IgD-negative memory B cell (primary cell): Measurements from ENCODE around the gene LSM14A. TPM values are rescaled to one million over a fixed set of nuclear protein-coding genes. Genes with fewer than 3 reads are reported as not detected.
A peak's percentile ranks its signal among the peaks of the same experiment; 100 is the strongest.
"Not testable (repeated sequence)": the region's sequence is repeated elsewhere in the genome, so short reads cannot be mapped to it uniquely, and the experiment has no call there.

ENCODE experiments used
- H3K27ac Mint-ChIP-seq, 3 donors: one replicate each; pipeline ENCODE4 v1.8.0; 2020 to 2022; ENCODE audit warnings: mild to moderate bottlenecking in 3 of 3, mixed read lengths in 3 of 3, moderate library complexity in 1 of 3
- H3K27me3 Mint-ChIP-seq: one replicate; pipeline ENCODE4 v1.8.0; 2021; ENCODE audit warnings: mixed read lengths
- H3K36me3 Mint-ChIP-seq: one replicate; pipeline ENCODE4 v1.8.0; 2020; ENCODE audit warnings: mild to moderate bottlenecking, mixed read lengths
- H3K4me1 Mint-ChIP-seq, 3 donors: one replicate each; pipeline ENCODE4 v1.8.0; 2020 to 2022; ENCODE audit warnings: mixed read lengths in 3 of 3, mild to moderate bottlenecking in 1 of 3
- H3K4me3 Mint-ChIP-seq, 4 donors: one replicate each; pipeline ENCODE4 v1.8.0; 2020 to 2022; ENCODE audit warnings: mild to moderate bottlenecking in 4 of 4, mixed read lengths in 4 of 4, moderate library complexity in 3 of 4
- H3K9me3 Mint-ChIP-seq, 3 donors: one replicate each; pipeline ENCODE4 v1.8.0; 2020 to 2021; ENCODE audit warnings: mixed read lengths in 3 of 3, mild to moderate bottlenecking in 1 of 3
- polyA plus RNA-seq: library from polyadenylated mRNA; unstranded; fragments of 300-500 nt; fragmentation: Illumina TruSeq; gene quantifications from one replicate; pipeline ENCODE4 v1.2.3, GENCODE V29; 2021

The LSM14A gene
- polyA plus RNA-seq, 1 donor from 2014 or later: 154 TPM

DNA sequence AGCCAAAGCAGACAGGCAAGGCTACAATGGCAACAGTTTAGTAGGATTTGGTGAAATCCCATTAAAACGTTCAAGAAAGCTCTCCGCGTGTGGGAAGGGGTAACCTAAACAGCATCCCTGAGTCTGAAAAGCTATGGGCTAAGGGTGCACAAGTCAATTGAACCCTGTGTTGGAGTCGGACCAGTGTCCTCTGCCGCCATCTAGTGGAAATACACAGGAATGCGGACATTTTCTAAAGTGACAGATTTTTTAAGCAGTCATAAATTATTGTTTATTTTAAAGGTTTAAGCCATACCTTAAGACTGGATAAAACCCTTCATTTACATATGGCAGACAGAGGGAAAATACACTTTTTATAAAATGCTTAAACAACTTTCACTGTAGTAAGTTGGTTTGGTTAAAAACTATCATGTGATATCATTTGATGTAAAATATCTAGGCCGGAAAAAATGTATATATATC is 26.5 kb upstream of the LSM14A start:
- Mint-ChIP-seq H3K4me3 (no peak overlapping the region), H3K9me3 (no peaks in the 10 kb centered on the region), H3K27ac (no peak overlapping the region), H3K4me1 (peaks cover 0 to 2% (median 0%) of the 10 kb centered on the region in 3 donors), H3K27me3 (no peaks in the 10 kb centered on the region), H3K36me3 (no peaks in the 10 kb centered on the region)

DNA sequence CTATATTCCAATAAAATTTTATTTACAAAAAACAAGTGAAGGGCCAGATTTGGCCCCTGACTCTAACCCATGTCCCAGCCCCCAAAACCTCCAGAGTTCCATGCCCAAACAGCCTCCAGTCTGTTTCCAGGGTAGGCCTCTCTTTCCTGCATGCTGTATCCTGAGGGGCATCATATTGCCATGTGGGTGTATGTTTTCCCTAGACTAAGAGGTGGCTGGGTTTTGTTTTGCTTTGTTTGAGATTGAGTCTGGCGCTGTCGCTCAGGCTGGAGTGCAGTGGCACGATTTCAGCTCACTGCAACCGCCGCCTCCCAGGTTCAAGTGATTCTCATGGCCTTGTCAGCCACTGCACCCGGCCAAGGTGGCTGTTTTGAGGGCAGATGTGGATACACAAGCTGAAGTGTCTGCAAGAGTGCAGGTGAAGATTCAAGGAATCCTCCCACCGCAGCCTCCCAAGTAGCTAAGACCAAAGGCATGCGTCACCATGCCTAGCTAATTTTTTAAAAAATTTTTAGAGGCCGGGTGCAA is 23.6 kb upstream of the LSM14A start:
- H3K27me3 Mint-ChIP-seq: no peaks in the 10 kb centered on the region
- H3K27ac Mint-ChIP-seq: no peak overlapping the region
- peaks cover 0 to 2% (median 0%) of the 10 kb centered on the region in 3 donors for H3K4me1 Mint-ChIP-seq
- H3K36me3 Mint-ChIP-seq: no peaks in the 10 kb centered on the region
- H3K4me3 Mint-ChIP-seq: no peak overlapping the region
- no peaks in the 10 kb centered on the region for H3K9me3 Mint-ChIP-seq

DNA sequence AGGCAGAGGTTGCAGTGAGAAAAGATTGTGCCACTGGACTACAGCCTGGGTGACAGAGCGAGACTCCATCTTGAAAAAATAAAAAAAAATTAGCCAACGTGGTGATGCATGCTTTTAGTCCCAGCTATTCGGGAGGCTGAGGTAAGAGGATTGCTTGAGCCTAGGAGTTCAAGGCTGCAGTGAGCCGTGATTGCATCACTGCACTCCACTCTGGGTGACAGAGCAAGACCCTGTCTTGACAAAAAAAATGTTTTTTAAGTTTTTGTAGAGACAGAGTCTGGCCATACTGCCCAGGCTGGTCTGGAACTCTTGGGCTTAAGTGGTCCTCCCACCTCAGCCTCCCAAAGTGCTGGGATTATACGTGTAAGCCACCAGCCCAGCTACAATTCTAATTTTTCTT is 22.4 kb upstream of the LSM14A start:
- H3K4me1 Mint-ChIP-seq: peaks cover 0 to 2% (median 0%) of the 10 kb centered on the region in 3 donors
- no peaks in the 10 kb centered on the region for H3K9me3 Mint-ChIP-seq
- no peaks in the 10 kb centered on the region for H3K27me3 Mint-ChIP-seq
- no peaks in the 10 kb centered on the region for H3K36me3 Mint-ChIP-seq
- H3K27ac Mint-ChIP-seq: no peak overlapping the region
- no peak overlapping the region for H3K4me3 Mint-ChIP-seq

DNA sequence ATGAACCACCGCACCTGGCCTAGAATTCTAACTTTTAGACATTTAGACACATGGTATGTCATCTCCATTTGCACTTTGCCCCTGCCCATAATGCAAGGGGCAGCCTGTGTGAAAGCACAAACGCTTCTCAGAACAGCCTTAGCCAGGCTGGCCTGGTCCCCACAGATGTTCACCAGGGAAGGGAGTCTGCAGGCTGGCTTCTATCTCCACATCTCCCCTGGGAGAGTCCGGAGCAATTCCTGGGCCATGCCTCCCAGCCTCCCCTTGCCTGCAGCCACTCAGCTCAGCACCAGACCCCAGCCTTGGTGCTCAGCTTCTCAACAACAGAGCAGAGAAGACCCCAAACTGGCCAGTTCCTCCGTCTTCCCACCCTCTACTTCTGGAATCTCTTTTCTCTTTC is 21.7 kb upstream of the LSM14A start:
- H3K9me3 Mint-ChIP-seq: no peaks in the 10 kb centered on the region
- no peak overlapping the region for H3K27ac Mint-ChIP-seq

DNA sequence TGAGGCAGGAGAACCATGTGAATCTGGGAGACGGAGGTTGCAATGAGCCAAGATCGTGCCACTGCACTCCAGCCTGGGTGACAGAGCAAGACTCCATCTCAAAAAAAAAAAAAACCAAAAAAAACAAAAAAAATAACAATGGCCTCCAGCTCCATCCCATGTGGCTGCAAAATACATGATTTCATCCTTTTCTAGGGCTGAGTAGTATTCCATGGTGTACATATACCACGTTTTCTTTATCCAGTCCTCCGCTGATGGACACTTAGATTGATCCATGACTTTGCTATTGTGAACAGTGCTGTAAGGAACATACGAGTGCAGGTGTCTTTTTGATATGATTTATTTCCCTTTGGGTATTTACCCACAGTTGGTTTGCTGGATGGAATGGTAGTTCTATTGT is 20.9 kb upstream of the LSM14A start:
- Mint-ChIP-seq H3K4me1 (no peaks in the 10 kb centered on the region), H3K9me3 (no peaks in the 10 kb centered on the region), H3K36me3 (no peaks in the 10 kb centered on the region), H3K27ac (no peak overlapping the region), H3K27me3 (no peaks in the 10 kb centered on the region), H3K4me3 (no peak overlapping the region)

More for the DNA sequence above, 21.7 kb upstream of the LSM14A start:
- peaks cover 0 to 2% (median 0%) of the 10 kb centered on the region in 3 donors for H3K4me1 Mint-ChIP-seq
- H3K4me3 Mint-ChIP-seq: no peak overlapping the region
- H3K27me3 Mint-ChIP-seq: no peaks in the 10 kb centered on the region
- H3K36me3 Mint-ChIP-seq: no peaks in the 10 kb centered on the region

DNA sequence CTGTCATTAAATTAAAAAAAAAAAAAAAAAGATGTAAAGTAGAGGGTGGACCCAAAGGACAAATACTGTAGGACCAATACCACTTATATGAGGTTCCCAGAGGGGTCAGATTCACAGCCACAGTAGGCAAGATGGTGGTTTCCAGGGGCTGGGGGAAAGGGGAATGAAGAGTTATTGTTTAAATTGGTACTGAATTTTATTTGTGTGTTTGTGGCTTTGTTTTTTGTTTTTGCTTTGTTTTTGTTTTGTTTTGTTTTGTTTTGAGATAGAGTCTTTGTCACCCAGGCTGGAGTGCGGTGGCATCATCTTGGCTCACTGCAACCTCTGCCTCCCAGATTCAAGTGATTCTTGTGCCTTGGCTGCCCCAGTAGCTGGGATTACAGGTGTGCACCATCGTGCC is 17.9 kb upstream of the LSM14A start:
- Mint-ChIP-seq H3K27me3 (no peaks in the 10 kb centered on the region), H3K27ac (no peak overlapping the region), H3K9me3 (no peaks in the 10 kb centered on the region)

DNA sequence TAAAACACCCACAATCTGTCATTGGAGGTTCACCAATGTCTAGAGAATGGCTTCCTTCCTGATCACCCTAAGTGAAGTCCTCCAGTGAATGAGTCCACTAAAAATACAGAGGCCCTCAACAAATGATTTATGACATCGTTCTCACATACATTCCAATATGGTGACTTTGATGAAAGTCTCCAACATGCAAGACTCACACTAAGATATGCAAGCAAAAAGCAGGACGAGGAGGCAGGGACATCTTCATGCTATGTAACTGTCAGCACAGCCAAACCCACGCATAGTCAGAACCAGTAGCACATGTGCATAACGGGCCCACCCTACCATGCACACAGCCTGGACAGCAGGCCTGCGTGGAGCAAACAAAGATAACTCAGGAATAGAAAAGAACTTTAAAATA is 16.6 kb upstream of the LSM14A start:
- H3K9me3 Mint-ChIP-seq: no peaks in the 10 kb centered on the region
- no peak overlapping the region for H3K27ac Mint-ChIP-seq
- no peak overlapping the region for H3K4me3 Mint-ChIP-seq
- no peaks in the 10 kb centered on the region for H3K27me3 Mint-ChIP-seq
- H3K4me1 Mint-ChIP-seq: no peaks in the 10 kb centered on the region
- H3K36me3 Mint-ChIP-seq: no peaks in the 10 kb centered on the region

More for the DNA sequence above, 17.9 kb upstream of the LSM14A start:
- Mint-ChIP-seq H3K4me3 (no peak overlapping the region), H3K4me1 (no peaks in the 10 kb centered on the region), H3K36me3 (no peaks in the 10 kb centered on the region)

DNA sequence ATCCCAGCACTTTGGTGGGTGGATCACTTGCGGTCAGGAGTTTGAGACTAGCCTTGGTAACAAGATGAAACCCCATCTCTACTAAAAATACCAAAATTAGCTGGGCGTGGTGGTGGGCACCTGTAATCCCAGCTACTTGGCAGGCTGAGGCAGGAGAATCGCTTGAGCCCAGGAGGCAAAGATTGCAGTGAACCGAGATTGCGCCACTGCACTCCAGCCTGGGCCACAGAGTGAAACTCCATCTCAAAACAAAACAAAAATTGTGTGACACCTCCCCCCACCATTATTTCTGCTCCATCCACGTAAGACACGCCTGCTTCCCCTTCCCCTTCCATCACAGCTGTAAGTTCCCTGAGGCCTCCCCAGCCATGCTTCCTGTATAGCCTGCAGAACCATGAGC is 13.3 kb upstream of the LSM14A start:
- not testable (repeated sequence) for H3K9me3 Mint-ChIP-seq, H3K36me3 Mint-ChIP-seq, H3K27ac Mint-ChIP-seq, H3K4me1 Mint-ChIP-seq, H3K27me3 Mint-ChIP-seq, H3K4me3 Mint-ChIP-seq

DNA sequence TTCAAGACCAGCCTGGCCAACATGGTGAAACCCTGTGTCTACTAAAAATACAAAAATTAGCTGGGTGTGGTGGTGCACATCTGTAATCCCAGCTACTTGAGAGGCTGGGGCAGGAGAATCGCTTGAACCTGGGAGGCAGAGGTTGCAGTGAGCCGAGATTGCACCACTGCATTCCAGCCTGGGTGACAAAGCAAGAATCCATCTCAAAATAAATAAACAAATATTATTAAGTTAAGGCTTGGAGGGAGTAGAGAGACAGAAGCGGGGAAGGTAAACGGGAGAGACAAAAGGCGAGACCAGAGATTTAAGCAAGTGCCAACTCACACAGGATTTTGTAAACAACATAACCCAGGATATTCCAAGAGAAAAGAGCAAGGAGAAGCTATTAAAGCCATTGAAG is 12.8 kb upstream of the LSM14A start:
- H3K4me3 Mint-ChIP-seq, H3K27me3 Mint-ChIP-seq, H3K9me3 Mint-ChIP-seq, H3K36me3 Mint-ChIP-seq, H3K27ac Mint-ChIP-seq, H3K4me1 Mint-ChIP-seq: not testable (repeated sequence)

DNA sequence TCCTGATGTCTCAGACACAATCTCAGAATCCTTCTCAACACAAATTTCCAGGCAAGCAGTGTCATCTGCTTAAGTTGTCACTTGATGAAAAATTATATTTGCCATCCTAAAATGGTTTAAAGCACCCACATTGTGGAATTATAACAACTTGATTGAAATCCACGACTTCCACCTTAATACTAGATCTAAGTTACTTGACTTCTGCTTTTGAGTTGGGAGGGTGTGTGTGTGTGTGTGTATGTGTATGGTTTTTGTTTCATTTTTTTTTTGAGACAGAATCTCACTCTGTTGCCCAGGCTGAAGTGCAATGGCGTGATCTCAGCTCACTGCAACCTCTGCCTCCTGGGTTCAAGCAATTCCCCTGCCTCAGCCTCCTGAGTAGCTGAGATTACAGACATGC is 10.4 kb upstream of the LSM14A start:
- not testable (repeated sequence) for H3K27me3 Mint-ChIP-seq, H3K36me3 Mint-ChIP-seq, H3K4me1 Mint-ChIP-seq, H3K4me3 Mint-ChIP-seq, H3K9me3 Mint-ChIP-seq
- H3K27ac Mint-ChIP-seq: peak overlapping the region in 1 of 3 donors; percentile 16

DNA sequence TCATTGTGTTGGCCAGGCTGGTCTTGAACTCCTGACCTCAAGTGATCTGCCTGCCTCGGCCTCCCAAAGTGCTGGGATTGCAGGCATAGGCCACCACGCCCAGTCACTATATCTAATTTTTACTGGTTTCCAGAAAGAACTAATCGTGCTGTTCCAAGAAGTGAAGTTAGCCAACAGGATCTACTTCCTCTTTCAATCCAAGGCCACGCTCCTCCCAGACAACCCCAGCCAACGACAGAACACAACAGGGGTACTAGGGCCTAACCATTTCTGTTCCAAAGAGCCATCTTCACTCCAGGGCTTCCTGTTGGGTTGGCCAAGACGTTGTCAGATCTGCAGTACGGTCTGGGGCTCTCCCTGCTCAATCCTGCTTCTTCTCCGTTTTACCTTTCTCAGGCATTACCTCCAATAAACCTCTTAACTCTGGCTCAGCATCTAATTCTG is 7.0 kb upstream of the LSM14A start:
- no peak overlapping the region for H3K27ac Mint-ChIP-seq

DNA sequence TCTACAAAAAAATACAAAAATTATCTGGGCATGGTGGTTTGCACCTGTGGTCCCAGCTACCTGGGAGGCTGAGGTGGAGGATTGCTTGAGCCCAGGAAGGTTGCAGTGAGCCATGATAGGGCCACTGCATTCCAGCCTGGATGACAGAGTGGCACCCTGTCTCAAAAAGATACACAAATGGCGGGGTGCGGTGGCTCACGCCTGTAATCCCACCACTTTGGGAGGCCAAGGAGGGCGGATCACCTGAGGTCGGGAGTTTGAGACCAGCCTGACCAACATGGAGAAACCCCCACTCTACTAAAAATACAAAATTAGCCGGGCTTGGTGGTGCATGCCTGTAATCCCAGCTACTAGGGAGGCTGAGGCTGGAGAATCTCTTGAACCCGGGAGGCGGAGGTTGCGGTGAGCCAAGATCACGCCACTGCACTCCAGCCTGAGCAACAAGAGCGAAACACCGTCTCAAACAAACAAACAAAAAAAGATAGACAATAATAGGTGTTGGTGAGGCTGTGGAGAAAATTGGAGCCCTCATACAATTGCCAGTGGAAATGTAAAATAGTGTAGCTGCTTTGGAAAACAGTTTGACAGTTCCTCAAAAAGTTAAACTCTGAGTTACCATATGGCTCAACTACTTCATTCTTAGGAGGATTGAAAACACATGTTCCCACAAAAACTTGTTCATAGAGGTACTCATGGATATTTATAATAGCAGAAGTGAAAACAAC is 2.7 kb upstream of the LSM14A start:
- not testable (repeated sequence) for H3K9me3 Mint-ChIP-seq, H3K36me3 Mint-ChIP-seq, H3K27me3 Mint-ChIP-seq

More for the DNA sequence above, 7.0 kb upstream of the LSM14A start:
- H3K9me3 Mint-ChIP-seq: no peaks in the 10 kb centered on the region
- peaks cover 1% of the 10 kb centered on the region for H3K27me3 Mint-ChIP-seq
- H3K4me1 Mint-ChIP-seq: peaks cover under 1 to 5% (median 4%) of the 10 kb centered on the region in 3 donors
- no peaks in the 10 kb centered on the region for H3K36me3 Mint-ChIP-seq
- no peak overlapping the region for H3K4me3 Mint-ChIP-seq

DNA sequence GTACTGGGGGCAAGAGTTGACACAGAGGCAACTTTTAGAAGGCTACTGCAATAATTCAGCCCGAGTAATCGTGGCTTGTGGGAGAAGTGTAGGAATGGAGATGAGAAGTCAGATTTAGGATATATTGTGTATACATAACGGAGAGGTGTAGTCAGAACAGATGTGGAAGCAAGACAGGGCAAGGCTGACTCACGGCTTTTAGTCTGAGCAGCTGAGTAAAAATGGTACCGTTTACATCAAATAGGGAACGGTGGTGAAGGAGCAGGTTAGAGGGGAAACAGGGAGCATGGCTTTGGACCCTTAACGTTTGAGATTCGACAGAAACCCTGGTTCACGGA is 796 bp upstream of the LSM14A start:
- H3K27ac Mint-ChIP-seq: peak overlapping the region; percentile 93 to 99 (median 99)
- H3K9me3 Mint-ChIP-seq: no peaks in the 10 kb centered on the region
- peak overlapping the region; percentile 90 to 99 (median 94) for H3K4me3 Mint-ChIP-seq
- H3K4me1 Mint-ChIP-seq: peaks cover 21 to 33% (median 30%) of the 10 kb centered on the region in 3 donors
- no peaks in the 10 kb centered on the region for H3K36me3 Mint-ChIP-seq
- H3K27me3 Mint-ChIP-seq: peaks cover 3% of the 10 kb centered on the region

More for the DNA sequence above, 2.7 kb upstream of the LSM14A start:
- Mint-ChIP-seq H3K4me1 (peaks cover 19 to 22% (median 21%) of the 10 kb centered on the region in 3 donors), H3K4me3 (peak overlapping the region in 3 of 4 donors; percentile 23 to 42 (median 30)), H3K27ac (peak overlapping the region; percentile 80 to 99 (median 93))

DNA sequence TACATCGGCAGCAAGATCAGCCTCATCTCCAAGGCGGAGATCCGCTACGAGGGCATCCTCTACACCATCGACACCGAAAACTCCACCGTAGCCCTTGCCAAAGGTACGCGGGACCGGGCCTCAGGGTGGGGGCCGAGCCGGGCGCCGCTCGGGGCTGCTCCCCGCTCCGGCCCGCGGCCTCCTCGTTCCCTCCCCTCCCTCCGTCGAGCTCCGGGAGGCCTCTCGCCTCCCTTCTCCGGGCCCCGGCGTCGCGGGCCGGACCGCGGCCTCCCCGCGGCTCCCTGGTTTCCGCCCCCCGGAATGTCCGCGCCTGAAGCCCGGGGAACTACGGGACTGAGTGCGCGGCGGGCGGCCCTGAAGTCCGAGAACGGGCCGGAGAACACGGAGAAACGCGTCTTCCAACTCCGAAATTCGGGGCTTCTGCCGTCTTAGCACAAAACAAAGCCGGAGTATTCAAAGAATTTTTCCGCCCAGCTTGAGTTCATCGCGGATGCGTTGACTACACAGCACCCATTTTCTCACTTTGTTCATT is 423 bp downstream of the LSM14A start:
- H3K4me1 Mint-ChIP-seq: peaks cover 25 to 39% (median 38%) of the 10 kb centered on the region in 3 donors
- H3K27me3 Mint-ChIP-seq: peaks cover 2% of the 10 kb centered on the region
- H3K36me3 Mint-ChIP-seq: no peaks in the 10 kb centered on the region
- no peaks in the 10 kb centered on the region for H3K9me3 Mint-ChIP-seq
- peak overlapping the region; percentile 93 to 99 (median 99) for H3K27ac Mint-ChIP-seq
- peak overlapping the region; percentile 92 to 99 (median 96) for H3K4me3 Mint-ChIP-seq

DNA sequence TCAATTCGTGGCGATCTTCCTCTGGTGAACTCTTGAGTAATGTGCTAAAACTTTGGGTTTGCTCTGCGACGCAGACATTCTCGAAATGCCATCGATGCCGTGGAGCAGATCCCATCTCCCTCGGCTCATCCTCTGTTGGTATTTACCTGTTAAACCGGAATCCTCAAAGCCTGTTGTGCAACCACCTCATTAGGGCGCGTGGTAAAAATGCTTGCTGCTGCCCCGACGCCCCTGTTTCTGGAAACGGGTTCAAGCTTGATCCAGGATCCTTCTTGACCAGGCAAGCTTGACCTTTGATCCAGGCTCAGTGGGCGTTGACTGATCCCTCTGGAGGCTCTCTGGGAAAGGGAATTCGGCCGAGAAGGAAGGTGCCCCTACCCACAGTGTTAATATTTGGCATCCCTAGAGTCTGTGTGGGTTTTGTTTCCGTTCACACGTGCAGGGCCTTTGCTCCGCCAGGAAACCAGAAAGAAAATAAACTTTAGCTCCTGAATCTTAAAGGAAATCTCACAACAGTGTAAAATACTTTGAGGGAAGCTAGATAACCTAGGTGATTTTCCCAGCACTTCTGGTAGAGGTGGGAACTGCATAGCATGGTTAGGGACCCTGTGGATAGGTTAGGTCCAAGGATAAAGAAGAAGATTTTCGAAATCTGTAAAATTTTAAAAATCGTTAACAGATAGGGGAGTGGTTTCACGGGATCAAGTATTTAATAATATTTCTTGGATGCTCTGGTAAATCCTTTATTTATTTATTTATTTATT is 1.1 kb downstream of the LSM14A start:
- Mint-ChIP-seq H3K4me1 (peaks cover 28 to 44% (median 41%) of the 10 kb centered on the region in 3 donors), H3K27ac (peak overlapping the region; percentile 93 to 99 (median 96)), H3K4me3 (peak overlapping the region; percentile 92 to 99 (median 96)), H3K9me3 (no peaks in the 10 kb centered on the region), H3K36me3 (no peaks in the 10 kb centered on the region), H3K27me3 (peaks cover 2% of the 10 kb centered on the region)
